A673 (cell line): ENCODE results near the gene GDF7.

Experiments
- EZH2 ChIP-seq: fragments of 200-600 bp; sonication (generic); IDR thresholded peaks from 2 replicates; pipeline ENCODE4 v1.6.1; 2017; ENCODE audit warnings: borderline replicate concordance, low read depth, mild to moderate bottlenecking, mixed read lengths, antibody characterized with exemption, low read length; ENCODE audit not compliant: poor library complexity, severe bottlenecking
- TF ChIP-seq, protein P1 (sequence below): fragments of 300-800, 200-600 bp; sonication (generic); conservative IDR thresholded peaks from 2 replicates; pipeline ENCODE4 v1.5.1; 2017; ENCODE audit warnings: low read depth, mild to moderate bottlenecking, antibody characterized with exemption, low read length, moderate library complexity, mixed read lengths

DNA sequence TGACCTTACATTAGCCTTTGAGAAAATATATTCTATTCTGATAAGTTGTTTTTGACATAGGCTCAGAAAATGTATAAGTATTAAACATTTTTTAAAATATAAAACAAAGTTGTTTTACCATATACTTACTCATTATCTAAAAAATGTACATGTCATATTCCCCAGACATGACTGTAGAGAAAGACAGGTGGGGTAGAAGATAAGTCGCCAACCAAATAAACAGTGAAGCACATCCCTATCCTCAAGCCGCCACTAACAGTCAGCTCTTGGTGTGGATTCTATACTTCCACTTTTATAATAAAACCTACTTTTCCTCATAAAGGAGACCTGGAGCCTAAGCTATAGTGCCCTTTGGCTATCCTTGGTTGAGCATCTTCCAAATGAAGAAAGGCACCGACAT is 26.4 kb downstream of the GDF7 start:
- no peak for TF ChIP-seq EZH2
- TF ChIP-seq, protein P1, sequence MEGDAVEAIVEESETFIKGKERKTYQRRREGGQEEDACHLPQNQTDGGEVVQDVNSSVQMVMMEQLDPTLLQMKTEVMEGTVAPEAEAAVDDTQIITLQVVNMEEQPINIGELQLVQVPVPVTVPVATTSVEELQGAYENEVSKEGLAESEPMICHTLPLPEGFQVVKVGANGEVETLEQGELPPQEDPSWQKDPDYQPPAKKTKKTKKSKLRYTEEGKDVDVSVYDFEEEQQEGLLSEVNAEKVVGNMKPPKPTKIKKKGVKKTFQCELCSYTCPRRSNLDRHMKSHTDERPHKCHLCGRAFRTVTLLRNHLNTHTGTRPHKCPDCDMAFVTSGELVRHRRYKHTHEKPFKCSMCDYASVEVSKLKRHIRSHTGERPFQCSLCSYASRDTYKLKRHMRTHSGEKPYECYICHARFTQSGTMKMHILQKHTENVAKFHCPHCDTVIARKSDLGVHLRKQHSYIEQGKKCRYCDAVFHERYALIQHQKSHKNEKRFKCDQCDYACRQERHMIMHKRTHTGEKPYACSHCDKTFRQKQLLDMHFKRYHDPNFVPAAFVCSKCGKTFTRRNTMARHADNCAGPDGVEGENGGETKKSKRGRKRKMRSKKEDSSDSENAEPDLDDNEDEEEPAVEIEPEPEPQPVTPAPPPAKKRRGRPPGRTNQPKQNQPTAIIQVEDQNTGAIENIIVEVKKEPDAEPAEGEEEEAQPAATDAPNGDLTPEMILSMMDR: no peak
